Fibroblast of peridontal ligament (primary cell): ENCODE results near the gene MYF6.

Experiments used
- DNase-seq: peaks from one replicate; pipeline ENCODE4 v3.0.0-alpha.2; 2010; ENCODE audit errors: extremely low read depth

MYF6 gene

GRCh38 chr12:80707830-80708258 lies 410 bp downstream of the MYF6 start:
- no peak for DNase-seq

- no peak for DNase-seq
Observed at GRCh38 chr12:80708259-80708974, 983 bp downstream of the MYF6 start.

GRCh38 chr12:80708975-80709328 lies 1.5 kb downstream of the MYF6 start:
- DNase-seq = no peak

- DNase-seq = no peak
Observed at GRCh38 chr12:80709811-80710726, 2.6 kb downstream of the MYF6 start.

- no peak for DNase-seq
Observed at GRCh38 chr12:80710727-80711449, 3.5 kb downstream of the MYF6 start.

- no peak for DNase-seq
Observed at GRCh38 chr12:80711866-80712265, 4.4 kb downstream of the MYF6 start.

GRCh38 chr12:80712866-80713265 lies 5.4 kb downstream of the MYF6 start:
- no peak for DNase-seq

- no peak for DNase-seq
Observed at GRCh38 chr12:80713419-80713818, 6.0 kb downstream of the MYF6 start.

GRCh38 chr12:80714055-80714454 lies 6.6 kb downstream of the MYF6 start:
- peak; percentile 7 for DNase-seq

GRCh38 chr12:80714846-80715245 lies 7.4 kb downstream of the MYF6 start:
- no peak for DNase-seq

- DNase-seq = no peak
Observed at GRCh38 chr12:80715713-80716249, 8.3 kb downstream of the MYF6 start.

GRCh38 chr12:80716696-80717469 lies 9.4 kb downstream of the MYF6 start, which contains the start of gene MYF5:
TSS of gene MYF5 (plus strand) at chr12:80716912. CDS start at chr12:80717064, 152 bp downstream.
- no peak for DNase-seq

- no peak for DNase-seq
Observed at GRCh38 chr12:80717856-80718255, 10.4 kb downstream of the MYF6 start.

- no peak for DNase-seq
Observed at GRCh38 chr12:80720516-80720915, 13.1 kb downstream of the MYF6 start.

- DNase-seq = no peak
Observed at GRCh38 chr12:80721326-80721725, 13.9 kb downstream of the MYF6 start.

- no peak for DNase-seq
Observed at GRCh38 chr12:80745851-80746505, 38.5 kb downstream of the MYF6 start.

GRCh38 chr12:80747800-80748199 lies 40.4 kb downstream of the MYF6 start:
- no peak for DNase-seq

GRCh38 chr12:80749456-80749855 lies 42.0 kb downstream of the MYF6 start:
- DNase-seq = no peak

GRCh38 chr12:80752464-80752863 lies 45.0 kb downstream of the MYF6 start:
- DNase-seq = peak; percentile 34

GRCh38 chr12:80754274-80754673 lies 46.8 kb downstream of the MYF6 start:
- DNase-seq = no peak

GRCh38 chr12:80756875-80757274 lies 49.4 kb downstream of the MYF6 start:
- peak; percentile 8 for DNase-seq
